Peyer's patch (tissue), 4 donors: ENCODE data around the gene SRXN1. TPM values are rescaled to one million over a fixed set of nuclear protein-coding genes. Genes with fewer than 3 reads are reported as not detected.

Experiments used
- DNase-seq, 3 donors: peaks; one replicate each; pipeline ENCODE4 v3.0.0-alpha.2; 2017 to 2019
- H3K27ac ChIP-seq, 4 donors: fragments of 200-600 bp; sonication (generic); one replicate each; pipeline ENCODE4 v1.5.1; 2016 to 2019
- H3K27me3 ChIP-seq, 2 donors: fragments of 200-600 bp; sonication (generic); one replicate each; pipeline ENCODE4 v1.5.1; 2019
- H3K36me3 ChIP-seq, 3 donors: fragments of 200-600 bp; sonication (generic); one replicate each; pipeline ENCODE4 v1.5.1; 2016 to 2019
- H3K4me1 ChIP-seq, 4 donors: fragments of 200-600 bp; sonication (generic); one replicate each; pipeline ENCODE4 v1.5.1; 2016 to 2019
- H3K4me3 ChIP-seq, 4 donors: fragments of 200-600 bp; sonication (generic); 1 replicate in 3 of 4; 2 replicates in 1 of 4; pipeline ENCODE4 v1.5.1; 2016 to 2019; ENCODE audit warnings: mild to moderate bottlenecking in 1 of 4
- H3K9me3 ChIP-seq, 4 donors: fragments of 200-600 bp; sonication (generic); one replicate each; pipeline ENCODE4 v1.5.1; 2016 to 2019; ENCODE audit warnings: mild to moderate bottlenecking in 1 of 4
- CTCF ChIP-seq, 6 experiments: fragments of 450-650 bp in 4 of 6; fragments of 200-600 bp in 2 of 6; sonication (generic) in 1 of 6; IDR thresholded peaks; one replicate each; pipeline ENCODE4 v1.5.1; 2017 to 2019; ENCODE audit warnings: antibody characterized with exemption in 6 of 6, mild to moderate bottlenecking in 3 of 6, moderate library complexity in 1 of 6
- POLR2A ChIP-seq, 2 donors: fragments of 450-650 bp; IDR thresholded peaks; one replicate each; pipeline ENCODE4 v1.5.1; 2017; ENCODE audit warnings: antibody characterized with exemption in 2 of 2, mild to moderate bottlenecking in 2 of 2, moderate library complexity in 2 of 2
- total RNA-seq, 4 donors: library from RNA; depleted of rRNA; stranded (reverse); fragments of >200 nt; gene quantifications; one replicate each; pipeline ENCODE4 v1.1.0, GENCODE V29; 2016

The SRXN1 gene
- total RNA-seq, 4 donors from 2014 or later, result 15.0 to 83.0 (median 29.9) TPM

- no peaks in the 10 kb centered on the region for H3K27me3 ChIP-seq
- H3K27ac ChIP-seq, result no peak overlapping the region
- no peaks in the 10 kb centered on the region for H3K9me3 ChIP-seq
- DNase-seq, result no peak
- H3K36me3 ChIP-seq, result no peaks in the 10 kb centered on the region
- H3K4me1 ChIP-seq, result no peaks in the 10 kb centered on the region
- H3K4me3 ChIP-seq, result no peak overlapping the region
- TF ChIP-seq POLR2A (IDR thresholded peaks at IDR 0.05), result no peak
- TF ChIP-seq CTCF (IDR thresholded peaks at IDR 0.05), result no peak
Observed at GRCh38 chr20:623704-624103, 29.3 kb downstream of the SRXN1 start.

DNA sequence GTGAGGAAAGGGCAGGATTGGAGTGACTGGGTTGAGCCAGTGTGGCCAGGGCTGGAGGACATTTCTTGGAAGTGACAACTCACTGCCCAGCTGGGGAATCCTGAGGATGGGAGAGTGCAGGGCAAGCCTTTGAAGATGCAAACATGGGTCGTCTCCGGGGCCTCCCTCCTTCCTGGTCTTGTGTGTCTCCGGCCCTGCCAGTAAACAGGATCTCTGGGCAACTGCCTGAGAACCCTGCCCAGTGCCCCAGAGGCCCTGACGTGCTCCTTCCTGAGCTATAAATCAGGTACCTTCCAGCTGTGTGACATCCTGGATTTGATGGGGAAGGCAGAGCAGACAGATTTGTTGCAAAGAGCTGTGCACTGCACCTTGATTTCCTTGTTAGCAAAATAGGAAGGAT, 30.0 kb downstream of the SRXN1 start:
- H3K4me1 ChIP-seq, result no peaks in the 10 kb centered on the region
- no peak overlapping the region for H3K27ac ChIP-seq
- no peak for TF ChIP-seq CTCF (IDR thresholded peaks at IDR 0.05)
- TF ChIP-seq POLR2A (IDR thresholded peaks at IDR 0.05), result no peak
- no peak for DNase-seq
- no peak overlapping the region for H3K4me3 ChIP-seq
- no peaks in the 10 kb centered on the region for H3K9me3 ChIP-seq
- H3K27me3 ChIP-seq, result no peaks in the 10 kb centered on the region
- H3K36me3 ChIP-seq, result no peaks in the 10 kb centered on the region

DNA sequence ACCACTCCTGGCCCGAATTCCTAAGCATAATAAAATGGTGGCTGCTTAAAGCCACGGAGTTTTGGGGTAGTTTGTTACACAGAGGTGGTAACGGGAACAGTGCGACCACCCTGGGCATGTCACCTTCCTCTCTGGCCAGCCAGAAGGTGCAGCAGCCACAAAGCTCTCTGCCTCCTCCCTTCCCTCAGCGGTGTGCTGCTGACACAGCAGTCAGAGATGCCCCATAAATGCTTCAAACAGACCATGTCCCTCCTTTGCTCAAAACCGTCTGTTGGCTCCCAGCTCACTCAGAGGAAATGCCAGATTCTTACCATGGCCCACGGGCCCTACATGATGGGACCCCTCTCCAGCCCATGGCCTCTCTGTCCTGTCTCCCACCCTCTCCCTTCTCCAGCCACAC, 30.8 kb downstream of the SRXN1 start:
- no peak for DNase-seq
- H3K9me3 ChIP-seq, result no peaks in the 10 kb centered on the region
- no peaks in the 10 kb centered on the region for H3K4me1 ChIP-seq
- H3K4me3 ChIP-seq, result no peak overlapping the region
- no peak overlapping the region for H3K27ac ChIP-seq
- no peaks in the 10 kb centered on the region for H3K36me3 ChIP-seq
- TF ChIP-seq CTCF (IDR thresholded peaks at IDR 0.05) (no peak), POLR2A (IDR thresholded peaks at IDR 0.05) (no peak)
- H3K27me3 ChIP-seq, result no peaks in the 10 kb centered on the region

- H3K9me3 ChIP-seq, result no peaks in the 10 kb centered on the region
- no peaks in the 10 kb centered on the region for H3K27me3 ChIP-seq
- no peaks in the 10 kb centered on the region for H3K36me3 ChIP-seq
- H3K4me1 ChIP-seq, result no peaks in the 10 kb centered on the region
- TF ChIP-seq POLR2A (IDR thresholded peaks at IDR 0.05), result no peak
- no peak for TF ChIP-seq CTCF (IDR thresholded peaks at IDR 0.05)
- H3K4me3 ChIP-seq, result no peak overlapping the region
- DNase-seq, result no peak
- H3K27ac ChIP-seq, result no peak overlapping the region
Observed at GRCh38 chr20:621125-621756, 31.8 kb downstream of the SRXN1 start.

GRCh38 chr20:620246-620645, 32.8 kb downstream of the SRXN1 start:
- no peaks in the 10 kb centered on the region for H3K36me3 ChIP-seq
- H3K4me3 ChIP-seq, result no peak overlapping the region
- no peaks in the 10 kb centered on the region for H3K9me3 ChIP-seq
- no peaks in the 10 kb centered on the region for H3K4me1 ChIP-seq
- DNase-seq, result no peak
- no peak for TF ChIP-seq POLR2A (IDR thresholded peaks at IDR 0.05)
- no peak for TF ChIP-seq CTCF (IDR thresholded peaks at IDR 0.05)
- H3K27me3 ChIP-seq, result no peaks in the 10 kb centered on the region
- no peak overlapping the region for H3K27ac ChIP-seq

DNA sequence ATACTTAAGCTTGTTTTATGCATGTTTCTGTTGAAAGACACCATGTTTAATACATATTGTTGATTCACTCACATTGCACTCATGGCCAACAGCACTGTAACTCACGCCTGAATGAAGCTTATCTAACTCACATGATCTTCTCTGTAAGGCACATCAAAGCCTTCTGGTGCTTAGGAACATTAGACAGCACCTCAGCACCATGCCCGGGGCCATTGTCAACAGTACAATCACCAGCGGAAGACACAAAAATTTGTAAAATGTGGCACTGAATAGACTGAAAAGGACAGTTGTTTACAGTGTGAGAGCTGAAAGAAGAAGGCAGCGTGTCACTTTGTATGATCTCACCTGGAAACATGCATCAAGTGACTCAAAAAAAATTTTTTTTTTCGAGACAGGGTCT, 34.0 kb downstream of the SRXN1 start:
- DNase-seq, result no peak
- H3K27ac ChIP-seq, result no peak overlapping the region
- no peak overlapping the region for H3K4me3 ChIP-seq
- no peaks in the 10 kb centered on the region for H3K4me1 ChIP-seq
- no peaks in the 10 kb centered on the region for H3K36me3 ChIP-seq
- no peaks in the 10 kb centered on the region for H3K9me3 ChIP-seq
- TF ChIP-seq POLR2A (IDR thresholded peaks at IDR 0.05) (no peak), CTCF (IDR thresholded peaks at IDR 0.05) (no peak)
- no peaks in the 10 kb centered on the region for H3K27me3 ChIP-seq
